Measurements from ENCODE around the gene KIF5C.
"Not testable (repeated sequence)": the region's sequence is repeated elsewhere in the genome, so short reads cannot be mapped to it uniquely, and the experiment has no call there.

The KIF5C gene

GRCh38 chr2:148874868-148875341, at the start of gene KIF5C:
Gene KIF5C, plus strand, starts transcription at chr2:148875227. Its CDS starts 391 bp downstream, at chr2:148875618.
- DNase-seq = peak; percentile 80

- no peak for DNase-seq
Measured at GRCh38 chr2:148826791-148827190, 48.2 kb upstream of the KIF5C start.

DNA sequence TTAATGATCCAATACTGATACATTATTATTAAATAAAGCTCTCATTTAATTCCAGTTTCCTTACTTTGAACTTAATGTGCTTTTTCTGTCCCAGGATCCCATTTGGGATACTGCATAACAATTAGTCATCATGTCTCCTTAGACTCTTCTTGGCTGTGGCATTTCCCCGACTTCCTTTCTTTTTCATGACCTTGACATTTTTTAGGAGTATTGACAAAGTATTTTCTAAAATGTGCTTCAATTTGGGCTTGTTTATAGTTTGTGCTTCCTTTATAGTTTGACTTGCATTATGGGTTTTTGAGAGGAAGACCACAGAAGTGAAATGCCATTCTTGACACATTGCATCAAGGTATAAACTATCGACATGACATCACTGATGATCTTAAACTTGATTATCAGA, 46.1 kb upstream of the KIF5C start:
- DNase-seq = no peak

DNA sequence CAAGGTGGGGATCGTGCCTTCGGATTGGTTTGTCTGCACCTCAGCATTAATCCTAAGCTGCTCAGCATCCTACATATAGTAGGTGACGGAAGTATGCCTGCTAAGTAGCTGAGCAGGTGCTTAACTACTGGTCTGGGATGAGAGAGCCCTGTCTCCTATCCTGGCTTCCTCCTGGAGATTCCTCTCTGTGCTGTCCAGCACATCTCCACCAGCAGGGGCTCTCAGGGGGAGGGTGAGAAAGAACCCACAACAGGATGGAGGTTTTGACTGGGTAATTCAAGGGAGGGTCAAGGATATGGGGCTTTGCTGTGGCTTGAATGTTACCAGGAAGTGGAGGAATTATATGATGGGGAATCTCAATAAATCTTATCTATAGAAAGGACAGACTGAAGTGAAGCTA, 45.4 kb upstream of the KIF5C start:
- DNase-seq = no peak

DNA sequence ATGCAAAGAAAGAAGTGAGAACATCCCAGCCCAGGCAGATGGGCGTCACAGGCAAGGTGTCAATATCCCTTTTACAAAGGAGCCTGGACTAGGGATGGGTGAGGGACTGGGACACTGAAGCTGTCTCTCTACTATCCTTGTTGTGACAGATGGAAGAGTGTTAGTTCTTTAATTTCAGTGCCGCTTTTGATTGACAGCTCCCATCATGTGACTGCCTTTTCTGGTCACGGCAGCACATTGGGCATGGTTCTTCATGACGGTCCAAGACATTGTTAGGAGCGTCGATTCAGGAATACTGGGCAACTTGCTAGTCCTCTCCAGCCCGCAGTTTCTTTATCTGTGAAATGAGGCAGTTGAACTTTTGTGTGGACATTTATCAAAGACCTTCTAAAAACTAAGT, 42.4 kb upstream of the KIF5C start:
- DNase-seq = no peak

DNA sequence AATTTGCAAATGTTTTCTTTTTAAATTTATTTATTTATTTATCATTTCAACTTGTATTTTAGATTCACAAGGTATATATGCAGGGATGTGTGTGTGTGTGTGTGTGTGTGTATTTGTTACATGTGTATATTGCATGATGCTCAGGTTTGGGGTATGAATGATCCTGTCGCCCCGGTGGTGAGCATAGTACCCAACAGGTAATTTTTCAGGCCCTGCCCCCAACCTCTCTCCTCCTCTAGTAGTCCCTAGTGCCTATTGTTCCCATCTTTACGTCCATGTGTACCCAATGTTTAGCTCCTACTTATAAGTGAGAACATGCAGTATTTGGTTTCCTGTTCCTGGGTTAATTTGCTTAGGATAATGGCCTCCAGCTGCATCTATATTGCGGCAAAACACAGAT, 33.0 kb upstream of the KIF5C start:
- no peak for DNase-seq

GRCh38 chr2:148848146-148848545, 26.9 kb upstream of the KIF5C start:
- no peak for DNase-seq

DNA sequence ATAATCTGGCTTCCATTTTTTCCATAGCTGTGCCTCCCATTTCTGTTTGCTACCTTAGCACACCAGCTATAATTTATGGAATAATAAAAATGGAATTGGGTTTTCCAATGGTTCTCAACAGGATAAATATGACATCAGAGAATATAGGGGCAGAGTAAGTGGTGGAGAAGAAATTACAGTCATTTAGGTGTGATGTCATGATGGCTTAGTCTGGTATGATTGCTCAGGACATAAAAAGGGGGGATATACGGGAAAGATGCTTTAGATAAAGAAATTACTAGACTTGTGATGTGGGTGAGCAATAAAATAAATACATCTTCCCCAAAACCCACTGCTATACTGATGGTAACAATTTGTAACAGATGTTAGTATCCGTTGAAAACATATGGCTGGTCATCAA, 21.6 kb upstream of the KIF5C start:
- no peak for DNase-seq

- no peak for DNase-seq
Measured at GRCh38 chr2:148860037-148860436, 15.0 kb upstream of the KIF5C start.

- no peak for DNase-seq
Measured at GRCh38 chr2:148861367-148861766, 13.7 kb upstream of the KIF5C start.

DNA sequence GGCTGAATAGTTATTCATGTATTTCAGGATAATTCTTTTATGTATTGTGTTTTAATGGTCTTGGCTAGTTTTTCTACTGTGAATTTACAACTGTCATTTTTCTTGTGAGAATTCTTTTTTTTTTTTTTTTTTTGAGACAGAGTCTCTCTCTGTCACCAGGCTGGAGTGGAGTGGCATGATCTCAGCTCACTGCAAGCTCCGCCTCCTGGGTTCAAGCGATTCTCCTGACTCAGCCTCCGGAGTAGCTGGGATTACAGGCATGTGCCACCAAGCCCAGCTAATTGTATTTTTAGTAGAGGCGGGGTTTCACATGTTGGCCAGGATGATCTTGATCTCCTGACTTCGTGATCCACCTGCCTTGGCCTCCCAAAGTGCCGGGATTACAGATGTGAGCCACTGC, 12.5 kb upstream of the KIF5C start:
- DNase-seq = not testable (repeated sequence)

DNA sequence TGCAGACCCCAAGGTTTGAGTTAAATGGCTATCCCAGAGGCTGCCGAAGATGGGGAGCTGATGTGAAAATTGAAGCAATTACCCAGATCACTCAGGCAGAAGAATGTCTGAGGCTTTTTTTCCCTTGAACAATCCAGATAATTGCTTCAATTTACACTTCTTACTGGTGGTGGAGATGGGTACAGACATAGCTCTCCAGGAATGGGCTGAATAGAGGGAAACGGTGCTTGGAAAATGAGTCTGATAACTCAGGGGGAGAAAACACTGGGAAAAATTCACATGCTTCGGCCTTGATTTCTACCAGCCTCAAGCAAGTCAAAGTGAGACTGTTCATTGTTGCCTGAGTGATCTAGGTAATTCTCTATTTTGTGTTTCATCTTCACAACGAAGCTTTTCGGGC, 9.5 kb upstream of the KIF5C start:
- no peak for DNase-seq

DNA sequence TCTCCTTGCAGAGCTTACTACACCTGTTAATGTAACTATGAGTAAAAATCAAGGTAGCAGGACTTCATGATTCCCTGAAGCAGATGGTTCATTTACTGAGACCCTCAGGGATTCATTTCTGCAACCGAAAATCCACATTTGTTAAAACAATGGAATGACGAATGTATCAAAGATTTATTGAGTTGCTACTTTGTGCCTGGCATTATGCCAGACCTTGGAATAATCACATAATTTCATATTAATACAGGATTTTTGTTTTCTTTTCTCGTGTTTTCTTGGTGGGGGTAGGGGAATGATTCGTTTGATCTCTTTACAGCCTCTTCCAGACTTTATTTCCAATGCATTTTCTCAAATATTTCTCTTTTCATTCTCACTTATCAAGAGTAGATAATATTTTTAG, 8.9 kb upstream of the KIF5C start:
- no peak for DNase-seq

GRCh38 chr2:148867079-148867769, 7.8 kb upstream of the KIF5C start:
- DNase-seq = no peak

DNA sequence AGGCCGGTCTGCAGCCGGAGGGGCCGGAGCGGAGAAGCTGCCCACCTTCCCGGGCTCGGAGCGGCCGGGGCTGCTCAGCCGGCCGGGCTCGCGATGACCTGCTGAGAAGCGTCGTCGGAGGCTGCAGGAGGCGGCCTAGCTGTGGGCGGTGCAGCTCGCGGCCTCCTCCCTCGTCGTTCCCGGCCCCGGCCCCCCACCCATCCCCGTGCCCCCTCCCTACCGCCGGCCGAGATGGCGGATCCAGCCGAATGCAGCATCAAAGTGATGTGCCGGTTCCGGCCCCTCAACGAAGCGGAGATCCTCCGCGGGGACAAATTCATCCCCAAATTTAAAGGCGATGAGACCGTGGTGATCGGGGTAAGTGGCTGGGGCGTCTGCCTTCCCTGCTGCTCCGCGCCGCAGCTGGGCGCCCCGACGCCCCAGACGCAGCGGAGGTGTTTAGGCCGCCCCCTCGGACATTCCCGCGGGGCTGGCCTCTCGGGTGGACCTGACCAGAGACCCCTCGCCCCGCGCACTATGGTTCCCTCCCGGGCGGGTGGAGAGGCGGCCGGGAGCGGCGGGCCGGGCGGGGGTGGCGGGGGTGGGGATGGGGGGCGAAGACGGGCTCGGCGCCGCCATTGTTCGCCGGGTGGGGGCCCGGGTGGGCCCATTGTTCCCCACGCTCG, 492 bp downstream of the KIF5C start:
- peak; percentile 30 for DNase-seq

DNA sequence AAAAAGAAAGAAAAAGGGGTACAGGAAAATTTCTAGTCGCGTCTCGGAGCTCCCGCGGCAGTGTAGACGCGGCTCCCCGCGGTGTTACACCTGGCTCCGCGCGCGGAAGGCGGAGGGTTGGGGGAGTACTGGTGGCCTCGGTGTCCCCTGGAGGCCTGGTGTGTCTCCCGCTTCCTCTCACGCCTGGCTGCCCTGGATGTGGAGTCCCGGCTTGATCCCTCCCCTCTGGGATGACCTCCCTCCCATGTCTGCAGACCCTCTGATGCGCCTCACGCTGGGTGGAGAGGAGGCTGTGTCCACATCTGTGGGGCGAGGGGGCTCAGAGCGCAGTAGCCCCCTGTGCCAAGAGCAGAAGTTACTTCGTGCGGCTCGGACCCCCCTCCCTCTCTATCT, 1.2 kb downstream of the KIF5C start:
- peak; percentile 57 for DNase-seq

DNA sequence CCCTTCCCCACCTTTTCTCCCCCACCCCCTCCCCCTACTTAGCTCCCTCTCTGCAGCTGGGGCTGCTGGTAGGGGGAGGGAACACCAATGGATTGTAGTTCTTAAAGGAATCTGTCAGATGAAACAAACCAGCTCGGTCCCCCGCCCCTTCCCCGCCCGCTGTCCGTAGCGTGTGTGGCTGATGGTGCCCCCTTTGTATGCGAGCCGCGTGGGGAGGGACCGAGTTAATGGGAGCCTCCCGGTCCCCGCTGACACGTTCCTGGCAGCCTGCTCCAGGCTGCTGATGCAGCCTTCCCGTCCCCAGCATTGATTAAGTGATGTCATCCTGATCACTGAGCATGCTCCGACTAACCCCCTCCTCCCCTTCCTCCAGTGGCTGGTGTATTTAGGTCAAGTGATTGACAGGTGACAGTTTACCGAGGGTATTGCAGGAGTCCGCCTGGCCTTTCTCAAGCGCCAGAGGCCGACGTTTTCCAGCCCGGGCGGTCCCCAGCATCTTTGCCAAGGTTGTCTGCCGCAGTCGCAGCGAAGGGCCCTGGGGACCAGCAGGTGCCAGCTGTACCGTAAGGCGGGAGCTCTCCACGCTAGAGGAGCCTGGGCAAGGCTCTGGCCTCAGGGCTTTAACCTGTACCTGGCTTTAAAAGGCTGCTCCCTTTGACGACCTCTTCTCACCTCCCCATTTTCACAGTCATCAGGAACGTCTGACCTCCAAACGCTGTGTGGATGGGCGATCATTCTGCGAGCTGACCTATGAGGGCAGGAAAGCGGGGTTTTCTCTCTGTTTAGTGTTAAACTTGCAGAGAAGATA, 1.8 kb downstream of the KIF5C start:
- peak; percentile 96 for DNase-seq

DNA sequence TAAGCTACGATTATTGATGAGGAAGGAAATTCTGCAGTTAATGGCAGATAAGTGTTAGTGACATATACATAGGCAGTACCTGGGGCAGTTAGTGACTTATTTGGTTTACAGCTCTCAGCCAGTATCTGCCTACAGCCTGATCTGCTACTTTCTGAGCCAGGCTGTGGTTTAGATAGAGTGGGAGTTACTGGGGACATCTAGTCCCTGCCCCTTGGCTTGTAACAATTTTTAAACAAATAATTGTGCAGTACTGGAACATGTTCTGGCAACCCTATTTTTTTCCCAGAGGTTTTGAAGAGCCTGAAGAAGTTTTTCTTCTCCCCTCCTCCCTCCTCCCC, 2.3 kb downstream of the KIF5C start:
- DNase-seq = peak; percentile 3

DNA sequence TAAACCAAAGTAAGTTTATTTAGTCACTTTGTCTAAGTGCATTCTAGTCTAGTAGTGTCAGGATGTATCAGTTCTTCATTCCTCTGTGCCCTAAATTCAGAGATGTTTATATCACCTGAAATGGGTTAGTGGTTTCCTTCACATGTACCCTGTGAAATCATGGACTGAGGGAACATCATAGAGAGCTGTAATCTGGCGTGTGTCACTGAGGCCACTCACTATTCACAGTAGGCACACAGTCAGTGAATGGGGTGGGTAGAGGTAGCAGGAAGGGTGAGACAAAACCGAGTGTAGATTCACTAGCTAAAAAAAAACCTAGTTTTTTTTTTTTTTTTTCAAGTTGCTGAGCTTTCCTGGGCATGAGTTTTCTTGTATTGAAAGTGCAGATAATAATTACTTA, 5.6 kb downstream of the KIF5C start:
- DNase-seq = no peak

- no peak for DNase-seq
Measured at GRCh38 chr2:148882051-148882450, 7.0 kb downstream of the KIF5C start.

DNA sequence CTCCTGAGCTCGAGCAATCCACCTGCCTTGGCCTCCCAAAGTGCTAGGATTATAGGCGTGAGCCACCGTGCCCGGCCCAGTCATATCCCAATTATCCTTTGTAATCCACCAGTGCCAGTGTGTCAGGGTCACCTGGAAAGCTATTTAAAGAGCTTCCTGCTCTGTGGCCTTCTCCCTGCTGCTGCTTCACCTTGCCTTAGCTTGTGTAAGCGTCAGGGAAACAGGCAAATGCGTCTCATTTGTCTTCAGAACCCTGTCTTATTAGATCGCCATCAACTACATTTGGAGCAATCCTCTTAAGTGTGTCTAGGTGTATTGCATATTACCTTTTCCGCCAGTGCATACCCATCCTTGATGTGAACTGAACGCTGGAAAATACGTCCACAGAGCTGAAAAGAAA, 10.2 kb downstream of the KIF5C start:
- no peak for DNase-seq

DNA sequence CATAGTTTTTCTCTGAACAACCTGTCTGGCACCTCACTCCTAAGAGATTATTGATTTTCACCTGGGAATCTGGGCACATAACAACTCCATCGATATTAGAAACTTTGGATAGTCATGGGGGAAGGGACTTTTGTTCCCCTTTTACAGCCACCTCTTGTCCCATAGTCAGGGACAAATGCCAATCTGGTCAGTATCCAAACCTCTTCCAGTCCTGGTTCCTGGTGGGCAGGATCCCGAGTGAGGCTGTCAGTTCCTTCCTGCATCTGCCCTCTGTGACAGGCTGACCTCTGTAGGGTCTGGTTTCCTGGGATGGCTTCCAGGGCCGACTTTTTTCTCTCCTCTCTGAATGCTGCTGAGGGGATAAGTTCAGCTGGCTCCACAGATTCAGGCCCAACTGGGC, 11.0 kb downstream of the KIF5C start:
- DNase-seq = no peak

GRCh38 chr2:148887350-148888002, 12.4 kb downstream of the KIF5C start:
- peak; percentile 69 for DNase-seq

Measured in NCI-H1105 treated with DMSO at 0.1 percent for 48 hours (cell line).